ENCODE data around the gene ADAMTS19. TPM values are rescaled to one million over a fixed set of nuclear protein-coding genes. Genes with fewer than 3 reads are reported as not detected.

ADAMTS19 gene
- total and polyA plus RNA-seq, 2 of the 8 experiments (the other 6 are each of a cell fraction or from before 2014, with no cell fraction given), result 17.3 to 28.8 TPM

GRCh38 chr5:129413570-129413969 is 46.5 kb upstream of the ADAMTS19 start:
- H3K23me2 ChIP-seq (ENCODE audit: low read depth, low read length), result no peaks in the 10 kb centered on the region; the same call in 1 of the 2 replicates
- H4K8ac ChIP-seq (ENCODE audit: extremely low read depth, insufficient read depth, low read length), result no peak overlapping the region
- no peak overlapping the region for H3K4me3 ChIP-seq (ENCODE audit: extremely low read depth in 1 of 4, insufficient read depth in 2 of 4, low read depth in 3 of 4, low read length in 4 of 4)
- no peak overlapping the region for H3K4me2 ChIP-seq (ENCODE audit: insufficient read depth in 1 of 2, low read depth in 2 of 2, low read length in 2 of 2)
- no peaks in the 10 kb centered on the region for H4K20me1 ChIP-seq (replicated peaks in 1 of 2; ENCODE audit: control insufficient read depth in 1 of 2, insufficient read depth in 2 of 2, low read length in 2 of 2)
- H3K36me3 ChIP-seq (ENCODE audit: control insufficient read depth in 2 of 4, insufficient read depth in 4 of 4, low read length in 3 of 4), result no peaks in the 10 kb centered on the region
- no peak overlapping the region for H3K4ac ChIP-seq (replicated peaks; ENCODE audit: insufficient read length, low read depth, low read length)
- no peak overlapping the region for H2AFZ ChIP-seq (ENCODE audit: low read length)
- no peak overlapping the region for H2BK12ac ChIP-seq (ENCODE audit: low read depth, low read length)
- no peak for DNase-seq (ENCODE audit: low read depth in 1 of 2, low spot score in 2 of 2)
- H3K79me1 ChIP-seq (ENCODE audit: low read depth, low read length), result no peaks in the 10 kb centered on the region
- WGBS, 2 experiments (ENCODE audit: extremely low coverage in 1 of 2, insufficient coverage in 1 of 2, insufficient read length in 1 of 2, insufficient replicate concordance in 2 of 2, low coverage in 1 of 2, low lambda C conversion rate in 2 of 2, missing lambda C conversion rate in 1 of 2), result 93 to 100% methylated on average over 1 to 2 of the region's 2 CpGs
- no peaks in the 10 kb centered on the region for H3K9me3 ChIP-seq (ENCODE audit: insufficient read depth in 2 of 2, low read depth in 1 of 2, low read length in 1 of 2)
- POLR2A ChIA-PET (ENCODE audit: partially characterized antibody), result no interaction called here
- H3K14ac ChIP-seq (ENCODE audit: insufficient read length), result no peak overlapping the region
- peaks cover 0 to 4% (median 3%) of the 10 kb centered on the region in 4 experiments; a peak in 5 of 7 replicates for H3K4me1 ChIP-seq (replicated peaks in 1 of 4; ENCODE audit: control insufficient read depth in 3 of 4, insufficient read depth in 4 of 4, low read length in 3 of 4)
- no peak overlapping the region for H2BK5ac ChIP-seq (ENCODE audit: low read depth, low read length)
- H3K23ac ChIP-seq (ENCODE audit: insufficient read length), result no peak overlapping the region
- H4K91ac ChIP-seq (replicated peaks; ENCODE audit: insufficient read length, low read length), result no peak overlapping the region
- H3K27ac ChIP-seq (ENCODE audit: low read depth, low read length), result no peak overlapping the region
- H3K9ac ChIP-seq (replicated peaks in 1 of 4; ENCODE audit: extremely low read depth in 1 of 4, low read depth in 3 of 4, low read length in 3 of 4), result no peak overlapping the region
- H3K27me3 ChIP-seq (replicated peaks in 1 of 4; ENCODE audit: control insufficient read depth in 3 of 4, extremely low read depth in 1 of 4, insufficient read depth in 3 of 4, low read length in 3 of 4), result no peaks in the 10 kb centered on the region
- no peak overlapping the region for H2BK120ac ChIP-seq (replicated peaks; ENCODE audit: low read depth, low read length)
- no peak overlapping the region for H2AK5ac ChIP-seq (ENCODE audit: low read depth, low read length)
- no peak overlapping the region for H3K56ac ChIP-seq (replicated peaks; ENCODE audit: insufficient read length, low read depth, low read length)
- no peak overlapping the region for H3K18ac ChIP-seq (ENCODE audit: extremely low read depth, low read length)
- H3K79me2 ChIP-seq (ENCODE audit: control insufficient read depth in 1 of 2, insufficient read depth in 2 of 2, low read length in 2 of 2), result no peaks in the 10 kb centered on the region
- CTCF ChIA-PET (ENCODE audit: partially characterized antibody), result interaction anchor here (0.6 to 1.8 kb wide), 4 partner anchors 12 to 1267 kb away, joined by 3 to 6 read pairs (median 5); no protein-coding TSS in a partner anchor
- H2BK15ac ChIP-seq (ENCODE audit: low read length), result no peak overlapping the region
- no peak for FAIRE-seq
- no peak overlapping the region for H4K5ac ChIP-seq (ENCODE audit: insufficient read length, low read depth, low read length)
- no peak overlapping the region for H2BK20ac ChIP-seq (ENCODE audit: low read length)
- TF ChIP-seq CBX5 (IDR thresholded peaks at IDR 0.05; ENCODE audit: low read depth, low read length) (no peak), USF2 (IDR thresholded peaks at IDR 0.05; ENCODE audit: low read length) (no peak), PHF8 (conservative IDR thresholded peaks at IDR 0.05; ENCODE audit: low read depth, low read length) (no peak), CTCF (IDR thresholded peaks at IDR 0.05; ENCODE audit: control extremely low read depth in 1 of 3, insufficient read depth in 1 of 3, low read depth in 1 of 3, low read length in 3 of 3) (no peak), RNF2 (IDR thresholded peaks at IDR 0.05; ENCODE audit: borderline replicate concordance, low read depth, low read length, missing control alignments, poor library complexity, severe bottlenecking) (no peak), JUN (IDR thresholded peaks at IDR 0.05; ENCODE audit: low read depth, low read length) (no peak), CHD1 (IDR thresholded peaks at IDR 0.05; ENCODE audit: low read depth, low read length) (no peak), NRF1 (IDR thresholded peaks at IDR 0.05; ENCODE audit: low read depth, low read length) (no peak), EZH2 (IDR thresholded peaks at IDR 0.05; ENCODE audit: low read depth, low read length, severe bottlenecking) (no peak), GABPA (IDR thresholded peaks at IDR 0.05; ENCODE audit: borderline replicate concordance, insufficient read depth, low read length) (no peak)
